Measurements from ENCODE around the gene GDF10. TPM values are rescaled to one million over a fixed set of nuclear protein-coding genes. Genes with fewer than 3 reads are reported as not detected.

The GDF10 gene
- total RNA-seq, 2 experiments from 2014 or later, result 1.4 to 1.5 TPM

GRCh38 chr10:47254611-47255010 is 45.4 kb upstream of the GDF10 start:
- Mint-ChIP-seq H3K27ac (no peak overlapping the region), H3K36me3 (ENCODE audit: low read depth) (peaks cover 13% of the 10 kb centered on the region), H3K4me3 (no peak overlapping the region), H3K4me1 (ENCODE audit: low read depth) (peaks cover 52% of the 10 kb centered on the region), H3K9me3 (peaks cover 5% of the 10 kb centered on the region), H3K27me3 (no peaks in the 10 kb centered on the region)
- intact Hi-C loops (cut with micrococcal nuclease), result loop anchor here (5.0 kb wide), 1 partner anchor 47 kb away; no protein-coding TSS in a partner anchor
- POLR2A ChIA-PET, result no interaction called here
- TF ChIP-seq, protein P1, sequence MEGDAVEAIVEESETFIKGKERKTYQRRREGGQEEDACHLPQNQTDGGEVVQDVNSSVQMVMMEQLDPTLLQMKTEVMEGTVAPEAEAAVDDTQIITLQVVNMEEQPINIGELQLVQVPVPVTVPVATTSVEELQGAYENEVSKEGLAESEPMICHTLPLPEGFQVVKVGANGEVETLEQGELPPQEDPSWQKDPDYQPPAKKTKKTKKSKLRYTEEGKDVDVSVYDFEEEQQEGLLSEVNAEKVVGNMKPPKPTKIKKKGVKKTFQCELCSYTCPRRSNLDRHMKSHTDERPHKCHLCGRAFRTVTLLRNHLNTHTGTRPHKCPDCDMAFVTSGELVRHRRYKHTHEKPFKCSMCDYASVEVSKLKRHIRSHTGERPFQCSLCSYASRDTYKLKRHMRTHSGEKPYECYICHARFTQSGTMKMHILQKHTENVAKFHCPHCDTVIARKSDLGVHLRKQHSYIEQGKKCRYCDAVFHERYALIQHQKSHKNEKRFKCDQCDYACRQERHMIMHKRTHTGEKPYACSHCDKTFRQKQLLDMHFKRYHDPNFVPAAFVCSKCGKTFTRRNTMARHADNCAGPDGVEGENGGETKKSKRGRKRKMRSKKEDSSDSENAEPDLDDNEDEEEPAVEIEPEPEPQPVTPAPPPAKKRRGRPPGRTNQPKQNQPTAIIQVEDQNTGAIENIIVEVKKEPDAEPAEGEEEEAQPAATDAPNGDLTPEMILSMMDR (IDR thresholded peaks at IDR 0.05), result no peak
- no peak for ATAC-seq
- CTCF ChIA-PET, result interaction anchor here (2.2 to 2.6 kb wide), 2 partner anchors 13 to 58 kb away, joined by 7 to 10 read pairs; no protein-coding TSS in a partner anchor
- DNase-seq, result no peak

DNA sequence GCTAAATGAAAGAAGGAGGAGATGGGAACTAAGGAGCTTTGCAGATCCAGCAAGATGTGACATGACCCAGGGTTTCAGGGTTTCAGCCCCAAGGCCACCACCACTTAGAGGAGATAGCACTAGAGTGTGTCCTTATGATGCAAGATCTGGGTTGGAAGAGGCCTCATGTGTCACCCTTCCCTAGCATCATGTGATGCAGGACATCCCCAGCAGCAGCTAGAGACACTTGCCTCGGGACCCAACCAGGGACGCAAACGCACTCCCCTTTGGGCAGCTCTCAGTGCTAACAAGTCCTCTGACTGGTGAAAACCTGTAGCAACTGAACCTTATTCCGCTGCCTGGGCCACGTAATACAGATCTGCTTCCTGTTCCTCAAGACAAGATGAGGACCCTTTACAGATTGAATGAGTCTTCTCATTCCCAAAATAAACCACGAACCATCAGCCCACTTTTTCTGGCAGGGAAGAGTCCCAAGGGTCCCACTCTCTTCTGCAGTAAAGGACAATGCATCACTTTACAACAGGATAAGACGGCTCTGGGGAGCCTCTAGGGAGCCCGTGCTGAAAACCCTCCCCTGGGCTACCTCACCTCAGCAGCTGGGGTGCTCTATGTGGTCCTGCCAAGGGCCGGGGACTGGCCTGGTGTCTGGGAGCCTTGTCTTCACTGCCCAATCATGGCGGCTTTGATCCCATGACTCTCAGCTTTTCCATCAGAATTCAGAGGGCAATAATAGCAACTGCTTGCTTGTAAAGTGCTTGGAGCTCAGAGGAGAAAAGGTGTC is 44.8 kb upstream of the GDF10 start:
- no peaks in the 10 kb centered on the region for H3K27me3 Mint-ChIP-seq
- no peak overlapping the region for H3K27ac Mint-ChIP-seq
- TF ChIP-seq, protein P1 (IDR thresholded peaks at IDR 0.05), result no peak
- peaks cover 5% of the 10 kb centered on the region for H3K9me3 Mint-ChIP-seq
- no peak for DNase-seq
- H3K36me3 Mint-ChIP-seq (ENCODE audit: low read depth), result peaks cover 13% of the 10 kb centered on the region
- ChIA-PET CTCF (interaction anchor here (2.2 to 2.6 kb wide), 2 partner anchors 14 to 57 kb away, joined by 7 to 10 read pairs; no protein-coding TSS in a partner anchor), POLR2A (no interaction called here)
- intact Hi-C loops (cut with micrococcal nuclease), result loop anchor here (5.0 kb wide), 1 partner anchor 48 kb away; no protein-coding TSS in a partner anchor
- H3K4me1 Mint-ChIP-seq (ENCODE audit: low read depth), result peaks cover 58% of the 10 kb centered on the region
- H3K4me3 Mint-ChIP-seq, result no peak overlapping the region
- ATAC-seq, result no peak

GRCh38 chr10:47255866-47256265 is 44.1 kb upstream of the GDF10 start:
- H3K4me3 Mint-ChIP-seq, result no peak overlapping the region
- CTCF ChIA-PET, result interaction anchor here (2.2 to 2.6 kb wide), 2 partner anchors 14 to 56 kb away, joined by 7 to 10 read pairs; no protein-coding TSS in a partner anchor
- H3K27ac Mint-ChIP-seq, result peak overlapping the region; percentile 88
- H3K36me3 Mint-ChIP-seq (ENCODE audit: low read depth), result peaks cover 13% of the 10 kb centered on the region
- H3K9me3 Mint-ChIP-seq, result peaks cover 5% of the 10 kb centered on the region
- intact Hi-C loops (cut with micrococcal nuclease), result loop anchor here (5.0 kb wide), 1 partner anchor 49 kb away; no protein-coding TSS in a partner anchor
- TF ChIP-seq, protein P1 (IDR thresholded peaks at IDR 0.05), result no peak
- peaks cover 65% of the 10 kb centered on the region for H3K4me1 Mint-ChIP-seq (ENCODE audit: low read depth)
- ATAC-seq (no peak), DNase-seq (no peak)
- POLR2A ChIA-PET, result no interaction called here
- no peaks in the 10 kb centered on the region for H3K27me3 Mint-ChIP-seq

DNA sequence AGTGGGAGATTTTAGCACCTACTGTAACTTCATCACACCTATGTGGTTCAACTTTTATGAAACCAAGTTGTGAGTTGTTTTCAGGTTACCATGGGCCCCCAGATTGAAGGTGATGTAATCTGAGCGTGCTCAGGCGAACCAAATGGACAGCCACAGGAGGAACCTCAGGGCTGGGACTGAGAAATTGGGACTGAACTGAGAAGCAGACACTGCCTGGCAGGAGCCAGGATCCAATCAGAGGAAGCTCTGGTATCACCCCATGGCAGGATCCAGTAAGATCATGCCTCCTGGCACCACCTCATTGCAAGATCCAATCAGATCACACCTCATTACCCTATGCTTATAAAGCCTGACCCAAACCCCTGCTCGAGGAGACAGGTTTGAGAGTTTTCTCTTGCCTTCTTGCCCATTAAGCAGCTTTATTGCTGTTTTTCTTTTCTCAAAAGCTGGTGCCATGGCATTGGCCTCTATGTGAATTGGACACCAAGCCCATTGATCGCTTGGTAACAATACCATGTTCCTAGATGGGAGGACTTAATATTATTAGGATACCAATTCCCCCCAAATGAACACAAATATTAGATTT is 43.2 kb upstream of the GDF10 start:
- ChIA-PET CTCF (interaction anchor here (1.2 kb wide), 1 partner anchor 209 kb away, joined by 4 read pairs; no protein-coding TSS in a partner anchor), POLR2A (no interaction called here)
- intact Hi-C loops (cut with micrococcal nuclease), result loop anchor here (5.0 kb wide), 1 partner anchor 50 kb away; no protein-coding TSS in a partner anchor
- Mint-ChIP-seq H3K27ac (peak overlapping the region; percentile 88), H3K9me3 (peaks cover 5% of the 10 kb centered on the region), H3K4me1 (ENCODE audit: low read depth) (peaks cover 74% of the 10 kb centered on the region), H3K27me3 (no peaks in the 10 kb centered on the region), H3K36me3 (ENCODE audit: low read depth) (peaks cover 21% of the 10 kb centered on the region), H3K4me3 (no peak overlapping the region)
- ATAC-seq (peak; percentile 20), DNase-seq (peak; percentile 55)
- TF ChIP-seq, protein P1 (IDR thresholded peaks at IDR 0.05), result no peak
